ENCODE results near the gene LIFR.

The LIFR gene

GRCh38 chr5:38462976-38463633 lies 93.3 kb downstream of the LIFR start:
- TF ChIP-seq Cebpa-rat (IDR thresholded peaks at IDR 0.05) = no peak
- Histone ChIP-seq H3K9me3 (replicated peaks in 1 of 11) (peaks cover 0 to 25% (median 5%) of the 10 kb centered on the region in 11 experiments; a peak in 10 of 22 replicates), H3K27ac (no peak overlapping the region), H4K20me1 (peaks cover 0 to 78% (median 0%) of the 10 kb centered on the region in 11 experiments; a peak in 5 of 22 replicates), H3K36me3 (no peaks in the 10 kb centered on the region), H3K4me1 (peaks cover 0 to 17% (median under 1%) of the 10 kb centered on the region in 10 experiments; a peak in 11 of 20 replicates), H3K9ac (no peak overlapping the region), H3K27me3 (peaks cover 0 to 100% (median 5%) of the 10 kb centered on the region in 11 experiments; a peak in 12 of 22 replicates), H3K4me3 (no peak overlapping the region), H3K4me2 (no peak overlapping the region)

GRCh38 chr5:38458174-38458573 lies 98.3 kb downstream of the LIFR start:
- peaks cover 11 to 76% (median 16%) of the 10 kb centered on the region in 11 experiments; a peak in 21 of 22 replicates for H4K20me1 ChIP-seq
- no peaks in the 10 kb centered on the region for H3K36me3 ChIP-seq
- H3K9ac ChIP-seq = no peak overlapping the region
- TF ChIP-seq Cebpa-rat (IDR thresholded peaks at IDR 0.05) = no peak
- H3K9me3 ChIP-seq (replicated peaks in 1 of 11) = peaks cover 0 to 27% (median 6%) of the 10 kb centered on the region in 11 experiments; a peak in 9 of 22 replicates
- H3K4me3 ChIP-seq = no peak overlapping the region
- H3K27me3 ChIP-seq = peaks cover 26 to 100% (median 49%) of the 10 kb centered on the region in 11 experiments
- H3K4me2 ChIP-seq = no peak overlapping the region
- H3K27ac ChIP-seq = no peak overlapping the region
- peaks cover 6 to 33% (median 23%) of the 10 kb centered on the region in 10 experiments; a peak in 17 of 20 replicates for H3K4me1 ChIP-seq

GRCh38 chr5:38456657-38457399 lies 99.6 kb downstream of the LIFR start:
- TF ChIP-seq Cebpa-rat (IDR thresholded peaks at IDR 0.05) = no peak
- Histone ChIP-seq H3K27me3 (peaks cover 37 to 100% (median 63%) of the 10 kb centered on the region in 11 experiments), H3K36me3 (no peaks in the 10 kb centered on the region), H3K4me2 (no peak overlapping the region), H3K4me3 (no peak overlapping the region), H3K4me1 (peaks cover 6 to 46% (median 35%) of the 10 kb centered on the region in 10 experiments; a peak in 17 of 20 replicates), H3K27ac (no peak overlapping the region), H3K9ac (no peak overlapping the region), H4K20me1 (peaks cover 16 to 80% (median 28%) of the 10 kb centered on the region in 11 experiments; a peak in 21 of 22 replicates), H3K9me3 (replicated peaks in 1 of 11) (peaks cover 0 to 27% (median 6%) of the 10 kb centered on the region in 11 experiments; a peak in 9 of 22 replicates)

GRCh38 chr5:38455796-38456330 lies 100.6 kb downstream of the LIFR start:
- Histone ChIP-seq H3K9me3 (replicated peaks in 1 of 11) (peaks cover 0 to 27% (median 6%) of the 10 kb centered on the region in 11 experiments; a peak in 9 of 22 replicates), H3K4me1 (peaks cover 6 to 54% (median 42%) of the 10 kb centered on the region in 10 experiments; a peak in 17 of 20 replicates), H3K4me2 (peak overlapping the region in 6 of 11 experiments; percentile 29 to 86 (median 62); a peak in 11 of 22 replicates), H3K36me3 (no peaks in the 10 kb centered on the region), H3K27ac (no peak overlapping the region), H3K4me3 (no peak overlapping the region), H3K27me3 (peaks cover 40 to 100% (median 72%) of the 10 kb centered on the region in 11 experiments), H4K20me1 (peaks cover 16 to 84% (median 28%) of the 10 kb centered on the region in 11 experiments; a peak in 21 of 22 replicates), H3K9ac (no peak overlapping the region)
- no peak for TF ChIP-seq Cebpa-rat (IDR thresholded peaks at IDR 0.05)

GRCh38 chr5:38453921-38454320 lies 102.5 kb downstream of the LIFR start:
- Histone ChIP-seq H3K4me3 (peak overlapping the region in 1 of 10 experiments; percentile 6; a peak in 2 of 20 replicates), H3K36me3 (no peaks in the 10 kb centered on the region), H3K4me1 (peaks cover 6 to 72% (median 51%) of the 10 kb centered on the region in 10 experiments; a peak in 17 of 20 replicates), H3K27ac (no peak overlapping the region), H3K4me2 (peak overlapping the region in 10 of 11 experiments; percentile 18 to 86 (median 71); a peak in 19 of 22 replicates), H3K27me3 (peaks cover 48 to 100% (median 92%) of the 10 kb centered on the region in 11 experiments), H3K9ac (no peak overlapping the region), H3K9me3 (replicated peaks in 1 of 11) (peaks cover 0 to 10% (median 4%) of the 10 kb centered on the region in 11 experiments; a peak in 7 of 22 replicates), H4K20me1 (peaks cover 16 to 94% (median 34%) of the 10 kb centered on the region in 11 experiments; a peak in 21 of 22 replicates)
- no peak for TF ChIP-seq Cebpa-rat (IDR thresholded peaks at IDR 0.05)

- H3K9me3 ChIP-seq (replicated peaks in 1 of 11) = peaks cover 0 to 6% (median under 1%) of the 10 kb centered on the region in 11 experiments; a peak in 7 of 22 replicates
- no peaks in the 10 kb centered on the region for H3K36me3 ChIP-seq
- H3K4me1 ChIP-seq = peaks cover 6 to 77% (median 55%) of the 10 kb centered on the region in 10 experiments; a peak in 17 of 20 replicates
- H3K4me2 ChIP-seq = peak overlapping the region in 10 of 11 experiments; percentile 18 to 86 (median 71); a peak in 19 of 22 replicates
- peaks cover 48 to 100% (median 94%) of the 10 kb centered on the region in 11 experiments for H3K27me3 ChIP-seq
- TF ChIP-seq Cebpa-rat (IDR thresholded peaks at IDR 0.05) = no peak
- no peak overlapping the region for H3K27ac ChIP-seq
- no peak overlapping the region for H3K9ac ChIP-seq
- peak overlapping the region in 1 of 10 experiments; percentile 6; a peak in 2 of 20 replicates for H3K4me3 ChIP-seq
- H4K20me1 ChIP-seq = peaks cover 16 to 94% (median 37%) of the 10 kb centered on the region in 11 experiments; a peak in 21 of 22 replicates
Observed at GRCh38 chr5:38453506-38453905, 102.9 kb downstream of the LIFR start.

- Histone ChIP-seq H3K9ac (no peak overlapping the region), H3K4me3 (no peak overlapping the region), H3K9me3 (replicated peaks in 1 of 11) (no peaks in the 10 kb centered on the region), H3K27ac (no peak overlapping the region), H3K4me2 (peak overlapping the region in 8 of 11 experiments; percentile 32 to 86 (median 74); a peak in 13 of 22 replicates), H4K20me1 (peaks cover 16 to 100% (median 37%) of the 10 kb centered on the region in 11 experiments; a peak in 21 of 22 replicates), H3K27me3 (peaks cover 48 to 100% (median 94%) of the 10 kb centered on the region in 11 experiments), H3K4me1 (peaks cover 6 to 84% (median 57%) of the 10 kb centered on the region in 10 experiments; a peak in 17 of 20 replicates), H3K36me3 (no peaks in the 10 kb centered on the region)
- TF ChIP-seq Cebpa-rat (IDR thresholded peaks at IDR 0.05) = no peak
Observed at GRCh38 chr5:38452201-38452600, 104.2 kb downstream of the LIFR start.

GRCh38 chr5:38451074-38451725 lies 105.2 kb downstream of the LIFR start:
- H3K27ac ChIP-seq = no peak overlapping the region
- H3K36me3 ChIP-seq = no peaks in the 10 kb centered on the region
- H3K9me3 ChIP-seq (replicated peaks in 1 of 11) = no peaks in the 10 kb centered on the region
- H3K27me3 ChIP-seq = peaks cover 38 to 100% (median 94%) of the 10 kb centered on the region in 11 experiments
- H3K4me3 ChIP-seq = no peak overlapping the region
- no peak for TF ChIP-seq Cebpa-rat (IDR thresholded peaks at IDR 0.05)
- H4K20me1 ChIP-seq = peaks cover 16 to 100% (median 37%) of the 10 kb centered on the region in 11 experiments; a peak in 21 of 22 replicates
- H3K4me2 ChIP-seq = peak overlapping the region in 8 of 11 experiments; percentile 13 to 75 (median 50); a peak in 14 of 22 replicates
- H3K9ac ChIP-seq = no peak overlapping the region
- H3K4me1 ChIP-seq = peaks cover 6 to 80% (median 57%) of the 10 kb centered on the region in 10 experiments; a peak in 17 of 20 replicates

Data from BLaER1 treated with 17β-estradiol and CSF1 and Interleukin-3, amounts not matched to agents 10 nM and 100 nM (cell line).